Activated B cell treated with CpG ODN at 0.5 μM for 24 hours (primary cell): ENCODE data around the gene PRDM5. TPM values are rescaled to one million over a fixed set of nuclear protein-coding genes. Genes with fewer than 3 reads are reported as not detected.

Experiments
- ATAC-seq: fragments of 200-7000 bp; cut with Tn5 transposase; one replicate; pipeline ENCODE4 v1.10.0; 2021; ENCODE audit warnings: low read depth, mild to moderate bottlenecking, moderate library complexity
- CTCF ChIA-PET: fragments of 350-600 bp; sonication (Branson Sonifier 250); formaldehyde crosslinking; loops from one replicate; lab custom pipeline; 2021; ENCODE audit warnings: antibody characterized with exemption; lab: Charles Lee
- POLR2A ChIA-PET: fragments of 350-600 bp; sonication (Branson Sonifier 250); formaldehyde crosslinking; loops from one replicate; lab custom pipeline; 2021; ENCODE audit warnings: antibody characterized with exemption; lab: Charles Lee
- DNase-seq: peaks from one replicate; pipeline ENCODE4 v3.0.0; 2022
- H3K27ac Mint-ChIP-seq: one replicate; pipeline ENCODE4 v1.8.0; 2020; ENCODE audit warnings: mixed read lengths
- H3K27me3 Mint-ChIP-seq: one replicate; pipeline ENCODE4 v1.8.0; 2021; ENCODE audit warnings: mixed read lengths
- H3K36me3 Mint-ChIP-seq: one replicate; pipeline ENCODE4 v1.8.0; 2021; ENCODE audit warnings: low read depth, mixed read lengths
- H3K4me1 Mint-ChIP-seq: one replicate; pipeline ENCODE4 v1.8.0; 2021; ENCODE audit warnings: mixed read lengths
- H3K4me3 Mint-ChIP-seq: one replicate; pipeline ENCODE4 v1.8.0; 2020; ENCODE audit warnings: mild to moderate bottlenecking, mixed read lengths
- H3K9me3 Mint-ChIP-seq: one replicate; pipeline ENCODE4 v1.8.0; 2020; ENCODE audit warnings: mixed read lengths
- CTCF ChIP-seq: fragments of 200-600 bp; IDR thresholded peaks from one replicate; pipeline ENCODE4 v1.8.0; 2022; ENCODE audit warnings: antibody characterized with exemption, mild to moderate bottlenecking
- intact Hi-C: fragments of 100-400 bp; cut with micrococcal nuclease; formaldehyde crosslinking; loops from one replicate; pipeline ENCODE4 v1.15.1; 2024
- total RNA-seq: library from RNA; stranded (reverse); gene quantifications from 2 replicates; pipeline ENCODE4 v1.2.3, GENCODE V29; 2022

The PRDM5 gene
- total RNA-seq, 1 donor from 2014 or later = not detected

- CTCF ChIA-PET = no interaction called here
- intact Hi-C loops = no loop called here
- no peaks in the 10 kb centered on the region for H3K27me3 Mint-ChIP-seq
- TF ChIP-seq CTCF = no peak
- no peaks in the 10 kb centered on the region for H3K4me1 Mint-ChIP-seq
- POLR2A ChIA-PET = no interaction called here
- DNase-seq = no peak
- ATAC-seq = no peak
- no peaks in the 10 kb centered on the region for H3K36me3 Mint-ChIP-seq
- no peak overlapping the region for H3K27ac Mint-ChIP-seq
- H3K9me3 Mint-ChIP-seq = peaks cover 2% of the 10 kb centered on the region
- H3K4me3 Mint-ChIP-seq = no peak overlapping the region
Measured at GRCh38 chr4:120773641-120774040, 148.9 kb downstream of the PRDM5 start.

GRCh38 chr4:120771907-120772306 is 150.6 kb downstream of the PRDM5 start:
- Mint-ChIP-seq H3K9me3 (peaks cover 2% of the 10 kb centered on the region), H3K4me1 (no peaks in the 10 kb centered on the region), H3K27me3 (no peaks in the 10 kb centered on the region), H3K36me3 (no peaks in the 10 kb centered on the region), H3K4me3 (no peak overlapping the region), H3K27ac (no peak overlapping the region)
- CTCF ChIA-PET = no interaction called here
- ATAC-seq (no peak), DNase-seq (no peak)
- intact Hi-C loops = no loop called here
- TF ChIP-seq CTCF = no peak
- POLR2A ChIA-PET = no interaction called here

- Mint-ChIP-seq H3K27ac (no peak overlapping the region), H3K36me3 (no peaks in the 10 kb centered on the region), H3K9me3 (peaks cover 4% of the 10 kb centered on the region), H3K4me1 (no peaks in the 10 kb centered on the region), H3K4me3 (no peak overlapping the region), H3K27me3 (no peaks in the 10 kb centered on the region)
- DNase-seq (no peak), ATAC-seq (no peak)
- no peak for TF ChIP-seq CTCF
- ChIA-PET POLR2A (no interaction called here), CTCF (no interaction called here)
- intact Hi-C loops = no loop called here
Measured at GRCh38 chr4:120770897-120771296, 151.6 kb downstream of the PRDM5 start.

GRCh38 chr4:120769227-120769626 is 153.3 kb downstream of the PRDM5 start:
- POLR2A ChIA-PET = no interaction called here
- H3K4me3 Mint-ChIP-seq = no peak overlapping the region

GRCh38 chr4:120765260-120765680 is 157.3 kb downstream of the PRDM5 start:
- H3K36me3 Mint-ChIP-seq = no peaks in the 10 kb centered on the region
- ChIA-PET POLR2A (no interaction called here), CTCF (no interaction called here)
- intact Hi-C loops = no loop called here
- no peak overlapping the region for H3K4me3 Mint-ChIP-seq
- no peak for TF ChIP-seq CTCF
- H3K4me1 Mint-ChIP-seq = peaks cover 2% of the 10 kb centered on the region
- peaks cover 4% of the 10 kb centered on the region for H3K9me3 Mint-ChIP-seq
- H3K27ac Mint-ChIP-seq = no peak overlapping the region
- no peak for ATAC-seq
- H3K27me3 Mint-ChIP-seq = no peaks in the 10 kb centered on the region
- no peak for DNase-seq

More at GRCh38 chr4:120769227-120769626, 153.3 kb downstream of the PRDM5 start:
- H3K27me3 Mint-ChIP-seq = no peaks in the 10 kb centered on the region
- no peak overlapping the region for H3K27ac Mint-ChIP-seq
- H3K9me3 Mint-ChIP-seq = peaks cover 4% of the 10 kb centered on the region
- H3K4me1 Mint-ChIP-seq = peaks cover 2% of the 10 kb centered on the region
- H3K36me3 Mint-ChIP-seq = no peaks in the 10 kb centered on the region
- DNase-seq = no peak
- intact Hi-C loops = no loop called here
- TF ChIP-seq CTCF = no peak
- no peak for ATAC-seq
- CTCF ChIA-PET = no interaction called here
